ENCODE results near the gene RBM28.

RBM28 gene

DNA sequence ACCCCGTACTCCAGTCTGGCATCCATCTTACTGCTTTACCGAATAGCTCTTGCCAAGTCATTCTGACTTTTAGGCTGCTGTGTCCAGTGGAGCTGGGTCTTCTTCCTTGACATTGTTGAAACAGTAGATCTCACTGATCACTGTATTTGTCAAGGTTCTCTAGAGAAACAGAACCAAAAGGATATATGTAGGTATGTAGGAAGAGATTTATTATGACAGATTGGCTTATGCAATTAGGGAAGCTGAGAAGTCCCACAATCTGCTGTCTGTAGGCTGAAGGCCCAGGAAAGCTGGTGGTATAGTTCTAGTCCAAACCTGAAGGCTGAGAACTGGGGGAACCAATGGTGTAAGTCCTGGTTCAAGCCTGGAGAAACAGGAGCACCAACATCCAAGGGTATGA, 29.9 kb upstream of the RBM28 start:
- no peak for DNase-seq

DNA sequence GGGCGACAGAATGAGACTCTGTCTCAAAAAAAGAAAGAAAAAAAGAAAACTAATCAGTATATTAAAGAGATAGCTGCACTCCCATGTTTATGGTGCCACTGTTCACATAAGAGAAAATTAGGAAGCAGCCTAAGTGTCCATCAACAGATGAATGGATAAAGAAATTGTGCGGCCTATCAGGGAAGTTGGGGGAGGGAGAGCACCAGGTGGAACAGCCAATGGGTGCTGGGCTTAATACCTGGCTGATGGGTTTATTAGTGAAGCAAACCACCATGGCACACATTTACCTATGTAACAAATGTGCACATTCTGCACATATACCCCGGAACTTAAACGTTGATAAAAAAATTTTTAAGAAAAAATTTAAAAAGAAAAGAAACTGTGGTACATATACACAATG, 26.8 kb upstream of the RBM28 start:
- DNase-seq, result no peak

DNA sequence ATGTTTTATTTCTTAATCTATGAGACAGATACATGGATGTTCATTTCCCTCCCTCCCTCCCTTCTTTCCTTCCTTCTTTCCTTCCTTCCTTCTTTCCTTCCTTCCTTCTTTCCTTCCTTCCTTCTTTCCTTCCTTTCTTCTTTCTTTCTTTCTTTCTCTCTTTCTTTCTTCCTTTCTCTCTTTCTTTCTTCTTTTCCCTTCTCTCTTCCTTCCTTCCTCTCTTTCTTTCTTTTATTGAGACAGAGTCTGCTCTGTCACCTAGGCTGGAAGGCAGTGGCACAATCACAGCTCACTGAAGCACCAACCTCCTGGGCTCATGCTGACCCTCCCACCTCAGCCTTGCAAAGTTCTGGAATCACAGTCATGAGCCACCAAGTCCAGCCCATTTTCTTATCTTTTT, 23.3 kb upstream of the RBM28 start:
- no peak for DNase-seq

DNA sequence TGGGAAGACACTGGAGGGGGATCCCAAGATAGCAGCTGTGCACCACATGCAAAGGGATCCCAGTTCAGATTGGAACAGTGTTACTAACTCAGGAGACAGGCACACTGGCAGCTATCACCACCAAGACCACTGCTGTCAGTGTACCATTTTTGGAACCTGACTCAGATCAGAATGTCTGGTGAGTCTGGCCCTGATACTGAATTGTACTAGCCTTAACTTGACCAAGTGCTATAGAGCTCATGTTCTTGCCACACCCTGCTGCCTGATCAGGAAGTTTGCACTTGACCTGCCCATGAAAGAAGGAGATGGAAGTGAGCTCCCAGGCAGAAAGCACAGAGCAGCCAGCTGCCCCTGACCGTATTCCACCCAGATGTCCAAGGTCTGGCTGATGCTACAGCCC, 22.6 kb upstream of the RBM28 start:
- DNase-seq, result no peak

DNA sequence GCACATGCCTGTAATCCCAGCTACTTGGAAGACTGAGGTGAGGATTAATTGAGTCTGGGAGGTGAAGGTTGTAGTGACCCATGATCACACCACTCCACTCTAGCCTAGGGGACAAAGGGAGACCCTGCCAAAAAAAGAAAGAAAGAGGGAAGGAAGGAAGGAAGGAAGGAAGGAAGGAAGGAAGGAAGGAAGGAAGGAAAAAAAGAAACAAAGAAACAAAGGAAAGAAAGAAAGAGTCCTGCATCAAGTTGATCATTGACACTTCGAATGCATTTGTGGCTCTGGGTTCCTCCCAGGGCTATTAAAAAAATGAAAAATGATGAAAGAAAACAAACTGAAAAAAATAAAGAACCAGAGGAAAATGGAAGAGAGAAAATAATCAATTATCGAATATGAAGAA, 21.7 kb upstream of the RBM28 start:
- DNase-seq, result no peak

DNA sequence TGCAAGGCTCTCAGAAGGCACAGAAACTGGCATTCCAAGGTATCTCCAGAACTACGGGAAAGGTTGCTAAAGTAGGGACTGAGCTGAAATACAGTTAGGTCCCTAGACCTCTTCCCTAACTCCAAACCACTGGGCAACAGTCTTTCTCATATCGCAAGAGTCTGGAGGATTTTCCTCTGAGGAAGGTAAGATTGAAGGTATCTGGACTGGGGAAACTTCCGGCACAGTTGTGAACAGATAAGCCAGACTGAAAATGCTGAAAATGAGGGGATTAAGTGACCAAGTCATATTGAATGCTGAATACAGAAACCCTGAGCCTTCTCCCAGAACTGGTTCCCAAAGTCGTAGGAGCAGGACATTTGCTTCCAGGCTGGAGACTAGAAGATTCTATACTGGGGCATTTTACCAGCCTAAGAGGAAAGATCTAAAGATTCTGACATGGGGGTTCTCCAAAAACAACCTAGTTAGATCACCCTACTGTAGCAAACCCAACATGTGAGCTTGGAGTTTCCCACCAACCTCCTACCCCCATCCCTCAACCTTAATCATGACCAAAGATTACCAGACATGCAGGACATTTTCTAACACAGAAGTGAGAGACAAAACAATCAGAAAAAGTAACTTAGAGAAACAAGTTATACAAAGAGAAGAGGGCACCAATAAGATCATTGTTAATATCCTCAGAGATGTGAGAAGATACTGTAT, 20.6 kb upstream of the RBM28 start:
- no peak for DNase-seq

DNA sequence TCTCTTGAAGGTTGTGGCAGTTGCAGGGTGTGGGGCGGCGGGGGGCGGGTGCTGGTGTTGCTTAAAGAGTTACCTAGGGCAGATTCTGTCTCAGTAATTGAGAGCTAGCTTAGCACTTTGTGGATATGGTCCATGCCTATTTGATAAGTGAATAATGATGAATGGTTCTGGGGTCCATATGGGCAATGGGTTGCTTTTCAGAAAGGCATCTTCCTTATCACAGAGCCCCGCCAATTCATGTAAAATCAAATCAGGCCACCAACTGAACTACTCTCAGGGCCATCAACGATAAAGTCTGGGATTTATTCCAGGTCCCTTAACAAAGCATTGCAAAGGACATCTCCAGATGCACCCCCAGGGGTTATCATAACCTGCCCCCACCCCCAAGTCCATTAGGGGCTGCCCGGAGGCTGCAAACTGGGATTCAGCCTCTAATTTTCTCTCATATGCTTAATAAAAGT, 19.6 kb upstream of the RBM28 start:
- no peak for DNase-seq

DNA sequence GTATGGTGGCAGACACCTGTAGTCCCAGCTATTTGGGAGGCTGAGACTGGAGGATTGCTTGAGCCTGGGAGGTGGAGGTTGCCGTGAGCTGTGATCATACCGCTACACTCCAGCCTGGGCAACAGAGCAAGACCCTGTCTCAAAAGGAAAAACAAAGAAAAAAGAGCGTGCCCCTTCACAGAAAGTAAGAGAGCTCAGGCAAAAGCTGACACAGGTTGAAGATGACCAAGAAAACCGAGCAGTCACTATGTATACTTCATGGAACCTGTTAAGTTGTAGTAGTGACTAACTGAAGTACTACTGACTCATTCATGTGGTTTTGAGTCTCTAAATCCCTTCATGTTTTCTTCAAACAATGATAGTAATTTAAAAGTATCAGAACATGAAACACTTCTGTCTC, 19.0 kb upstream of the RBM28 start:
- peak; percentile 26 for DNase-seq

DNA sequence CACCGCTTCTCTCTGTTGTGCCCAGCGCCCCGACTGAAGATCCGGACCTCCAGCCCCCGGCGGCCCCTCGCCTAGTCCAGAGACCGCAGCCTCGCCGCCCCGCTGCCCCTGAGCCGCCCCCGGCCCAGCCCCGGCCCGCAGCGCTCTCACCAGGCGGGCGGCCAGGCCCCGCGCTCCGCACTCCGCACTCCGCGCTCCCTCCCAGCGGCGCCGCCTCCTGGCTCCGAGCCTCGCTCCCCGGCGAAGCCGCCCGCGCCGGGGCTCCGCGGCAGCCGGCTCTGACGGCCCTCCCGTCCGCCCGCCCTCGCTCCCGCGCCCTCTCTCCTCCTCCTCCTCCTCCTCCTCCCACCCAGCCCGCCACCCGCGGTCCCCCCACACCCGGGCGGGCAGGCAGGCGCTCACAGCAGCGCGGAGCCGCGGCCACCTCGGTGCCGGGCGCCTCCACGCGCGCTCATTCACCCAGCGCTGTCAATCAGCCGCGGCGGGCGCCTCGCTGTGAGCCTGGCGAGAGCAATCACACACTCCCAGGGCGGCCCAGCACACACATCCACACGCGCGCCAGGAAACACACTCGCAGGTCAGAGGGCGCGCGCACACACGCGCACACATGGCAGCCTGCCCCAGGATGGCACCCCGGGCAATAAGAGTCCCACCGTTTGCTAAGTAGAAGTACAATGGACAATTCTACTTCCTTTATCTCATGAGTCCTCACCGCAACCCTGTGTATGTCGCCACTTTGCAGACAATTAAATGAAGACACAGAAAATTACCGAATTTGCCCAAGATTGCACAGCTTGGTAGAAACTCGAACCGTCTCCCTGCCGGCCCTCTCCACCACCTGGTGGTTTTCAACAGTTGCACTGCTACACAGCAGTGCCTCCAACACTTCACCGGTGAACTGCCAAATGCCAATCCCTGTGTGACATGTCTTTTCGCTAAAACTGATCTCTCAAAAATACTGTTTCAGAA, 18.0 kb upstream of the RBM28 start, which contains the start of gene PRRT4:
Gene PRRT4 (minus strand): TSS at position 280 of the 969 bp plus-strand sequence.
- no peak for DNase-seq

DNA sequence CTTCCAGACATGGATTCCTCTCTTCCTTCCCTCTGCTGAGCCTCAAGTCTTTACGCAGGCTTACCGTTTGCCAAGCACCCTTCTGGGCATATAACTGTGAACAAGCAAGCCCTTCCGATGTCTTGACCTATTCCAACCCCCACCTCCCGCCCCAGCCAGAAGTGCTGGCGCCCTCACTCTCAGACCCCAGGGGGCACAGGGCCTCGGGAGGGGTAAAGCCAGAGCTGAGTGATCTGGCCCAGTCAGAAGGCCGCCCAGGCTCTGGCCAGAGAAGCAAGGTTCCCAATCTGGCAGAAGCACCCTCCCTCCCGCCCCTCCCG, 16.6 kb upstream of the RBM28 start:
- no peak for DNase-seq

DNA sequence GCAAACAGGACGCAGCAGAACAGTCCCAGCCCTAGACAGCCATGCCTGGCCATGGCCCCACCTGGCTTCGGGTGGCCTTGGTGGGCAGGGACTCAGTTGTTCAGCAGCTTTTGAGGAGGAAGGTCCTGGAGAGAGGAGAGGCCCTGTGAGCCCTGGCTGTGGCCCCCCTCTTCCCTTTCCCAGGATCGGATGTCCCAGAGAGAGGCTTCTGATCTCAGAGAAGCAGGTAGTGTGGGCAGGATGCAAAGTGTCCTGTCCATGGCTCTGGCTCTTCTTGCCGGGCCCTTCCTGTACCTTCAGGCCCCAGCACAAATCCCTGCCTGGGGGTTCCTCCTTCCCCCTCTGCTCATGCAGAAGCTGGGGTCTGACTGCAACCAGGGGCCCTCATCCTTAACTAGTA, 16.2 kb upstream of the RBM28 start:
- no peak for DNase-seq

DNA sequence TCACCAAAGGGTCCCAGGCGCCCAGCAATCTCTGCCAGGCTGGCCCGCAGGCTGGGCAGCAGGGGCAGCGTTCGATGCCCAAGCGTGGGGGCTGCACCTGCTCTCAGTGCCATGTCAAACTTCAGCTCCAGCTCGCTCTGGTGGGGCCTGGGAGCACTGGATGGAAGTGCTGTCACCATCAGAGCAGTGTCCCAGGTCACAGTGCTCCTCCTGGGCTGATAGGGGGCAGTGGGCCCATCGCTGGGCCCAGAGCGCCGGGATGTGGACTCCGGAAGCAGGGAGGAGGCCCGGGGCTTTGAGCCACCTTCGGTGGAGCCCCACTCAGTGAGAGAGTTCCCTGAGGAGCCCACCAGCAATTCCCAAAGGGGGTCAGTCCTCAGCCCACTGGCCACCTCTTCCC, 15.6 kb upstream of the RBM28 start:
- no peak for DNase-seq

DNA sequence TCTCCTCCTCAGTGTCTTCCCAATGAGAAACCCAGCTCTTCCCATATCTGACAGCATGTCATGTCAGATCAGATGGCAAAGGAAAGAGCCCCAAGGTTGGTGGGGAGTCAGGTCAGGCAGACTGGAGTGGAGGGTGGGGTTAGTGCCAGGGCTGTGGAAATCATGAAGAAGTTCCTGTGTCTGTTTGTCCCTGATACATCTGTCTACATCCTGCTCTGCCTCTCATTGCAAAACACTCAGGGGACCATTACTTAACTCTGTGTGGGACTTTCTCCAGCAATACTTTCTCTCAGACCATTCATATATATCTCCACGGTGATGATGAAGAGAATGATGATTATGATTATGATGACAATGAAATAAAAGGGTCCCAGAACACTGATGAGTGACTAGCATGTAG, 14.5 kb upstream of the RBM28 start:
- no peak for DNase-seq

DNA sequence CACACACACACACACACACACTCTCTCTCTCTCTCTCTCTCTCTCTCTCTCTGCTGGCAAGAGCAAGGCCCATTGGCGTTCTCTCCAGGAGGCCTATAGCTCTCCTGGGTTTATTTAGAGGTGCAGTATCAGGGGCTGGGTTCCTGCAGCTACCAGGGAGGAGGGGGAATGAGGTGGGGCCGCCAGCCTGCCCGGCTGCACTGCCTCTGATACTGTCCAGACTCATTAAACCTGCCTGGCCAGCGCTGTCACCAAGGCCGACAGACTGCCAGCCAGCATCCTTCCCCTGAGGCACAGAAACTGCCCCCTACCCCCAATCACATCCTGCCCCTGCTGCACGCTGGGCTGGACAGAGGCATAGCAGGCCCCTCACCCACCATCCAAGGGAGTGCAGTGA, 13.5 kb upstream of the RBM28 start:
- DNase-seq, result no peak

DNA sequence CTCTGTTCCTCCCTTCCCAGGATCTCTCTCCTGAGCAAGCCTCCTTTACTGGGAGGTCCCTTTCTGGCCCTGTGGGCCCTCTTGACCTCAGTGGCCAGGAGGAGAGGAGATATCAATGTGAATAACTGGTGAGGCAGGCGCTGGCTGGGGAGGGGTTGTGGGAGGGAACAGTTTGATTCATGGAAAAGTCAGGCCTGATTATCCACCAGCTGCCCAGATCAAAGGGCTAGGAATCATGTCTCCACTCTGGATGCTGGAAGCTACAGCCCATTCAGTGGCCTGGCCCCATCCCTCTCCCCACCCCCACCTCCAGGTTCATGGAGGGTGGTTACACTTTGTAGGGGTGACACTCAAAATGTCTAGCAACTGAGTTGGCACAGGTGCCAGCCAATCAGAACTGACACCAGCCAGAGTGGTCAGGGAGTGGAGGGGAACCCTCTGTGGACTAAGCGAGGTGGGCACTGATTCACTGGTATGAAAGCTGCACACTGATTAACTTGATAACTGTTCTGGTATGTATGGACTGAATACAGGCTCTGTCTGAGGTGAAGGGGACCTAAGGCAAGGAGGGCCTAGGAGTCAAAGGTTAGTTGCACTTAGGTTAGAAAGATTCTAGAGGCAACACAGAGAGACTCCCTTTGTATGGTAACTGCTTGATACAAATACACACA, 13.0 kb upstream of the RBM28 start:
- DNase-seq, result no peak

DNA sequence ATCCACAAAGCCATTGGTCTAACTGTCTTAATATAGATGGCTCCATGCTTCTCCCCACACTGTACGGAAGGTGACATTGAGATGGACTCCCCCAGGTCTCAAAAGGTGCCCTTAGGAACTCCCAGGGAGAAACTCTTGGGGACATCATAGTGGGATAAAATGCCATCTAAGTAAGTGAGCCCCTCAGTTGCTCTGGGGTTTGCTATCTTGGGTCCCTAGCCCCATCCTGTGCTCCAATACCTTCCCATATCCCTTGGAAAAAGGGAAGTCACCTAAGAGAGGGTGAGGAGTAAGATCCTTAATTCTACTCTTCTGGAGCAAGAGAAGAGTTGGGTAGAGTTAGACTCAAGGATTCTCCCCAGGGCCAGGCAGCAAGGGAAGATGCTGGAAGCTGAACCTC, 9.9 kb upstream of the RBM28 start:
- no peak for DNase-seq

DNA sequence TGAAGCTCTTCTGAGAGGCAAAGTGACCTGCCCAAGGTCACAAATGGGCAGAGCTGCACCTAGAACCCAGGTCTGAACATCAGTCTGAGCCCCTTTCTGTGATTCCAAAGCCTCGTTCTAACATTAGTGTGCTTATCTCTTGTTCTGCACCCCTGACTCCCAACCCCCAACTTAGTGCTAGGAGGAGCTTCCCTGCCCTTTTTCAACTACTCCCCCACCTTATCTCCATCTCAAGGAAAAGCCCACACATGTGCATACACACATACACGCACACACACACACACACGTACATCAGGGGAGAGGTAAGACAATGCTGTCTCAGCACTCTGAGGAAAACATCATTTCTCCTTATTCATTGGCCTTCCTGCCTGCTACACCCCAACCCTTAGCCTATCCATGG, 9.5 kb upstream of the RBM28 start:
- no peak for DNase-seq

DNA sequence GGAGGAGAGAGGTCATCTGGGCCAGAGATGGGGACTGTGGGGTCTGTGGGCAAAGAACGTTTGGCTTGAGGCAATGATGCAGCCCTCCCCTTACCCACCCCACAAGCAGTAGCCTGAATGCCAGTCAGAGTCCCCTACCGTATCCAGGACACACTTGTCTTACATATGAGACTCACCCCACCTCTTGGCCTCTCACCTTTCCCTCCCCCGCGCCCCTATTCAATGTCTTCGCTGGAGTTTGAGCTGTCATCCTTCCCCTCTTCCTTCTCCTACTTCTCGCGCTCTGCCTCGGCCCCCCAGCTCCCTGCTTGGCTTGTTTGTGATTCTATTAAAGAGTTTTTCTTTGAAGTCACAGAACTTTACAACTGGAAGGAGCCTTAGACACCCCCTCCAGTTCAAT, 8.9 kb upstream of the RBM28 start:
- DNase-seq, result no peak

DNA sequence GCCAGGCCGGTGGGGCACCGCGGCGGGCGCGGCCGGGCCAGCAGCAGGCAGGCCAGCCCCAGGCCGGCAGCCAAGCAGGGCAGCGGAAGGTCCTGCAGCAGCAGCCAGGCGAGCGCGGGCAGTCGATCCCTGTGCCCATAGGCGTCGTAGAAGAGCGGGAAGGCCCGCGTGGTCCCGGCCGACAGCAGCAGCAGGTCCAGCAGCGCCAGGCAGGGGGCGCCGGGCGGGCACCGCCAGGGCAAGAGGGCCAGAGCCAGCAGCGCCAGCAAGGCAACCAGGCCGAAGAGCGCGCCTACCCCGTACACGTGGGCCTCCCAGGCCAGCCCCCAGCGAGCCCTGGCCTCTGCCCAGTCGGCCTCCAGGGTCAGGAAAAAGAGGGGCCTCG, 8.4 kb upstream of the RBM28 start:
- DNase-seq, result peak; percentile 17

DNA sequence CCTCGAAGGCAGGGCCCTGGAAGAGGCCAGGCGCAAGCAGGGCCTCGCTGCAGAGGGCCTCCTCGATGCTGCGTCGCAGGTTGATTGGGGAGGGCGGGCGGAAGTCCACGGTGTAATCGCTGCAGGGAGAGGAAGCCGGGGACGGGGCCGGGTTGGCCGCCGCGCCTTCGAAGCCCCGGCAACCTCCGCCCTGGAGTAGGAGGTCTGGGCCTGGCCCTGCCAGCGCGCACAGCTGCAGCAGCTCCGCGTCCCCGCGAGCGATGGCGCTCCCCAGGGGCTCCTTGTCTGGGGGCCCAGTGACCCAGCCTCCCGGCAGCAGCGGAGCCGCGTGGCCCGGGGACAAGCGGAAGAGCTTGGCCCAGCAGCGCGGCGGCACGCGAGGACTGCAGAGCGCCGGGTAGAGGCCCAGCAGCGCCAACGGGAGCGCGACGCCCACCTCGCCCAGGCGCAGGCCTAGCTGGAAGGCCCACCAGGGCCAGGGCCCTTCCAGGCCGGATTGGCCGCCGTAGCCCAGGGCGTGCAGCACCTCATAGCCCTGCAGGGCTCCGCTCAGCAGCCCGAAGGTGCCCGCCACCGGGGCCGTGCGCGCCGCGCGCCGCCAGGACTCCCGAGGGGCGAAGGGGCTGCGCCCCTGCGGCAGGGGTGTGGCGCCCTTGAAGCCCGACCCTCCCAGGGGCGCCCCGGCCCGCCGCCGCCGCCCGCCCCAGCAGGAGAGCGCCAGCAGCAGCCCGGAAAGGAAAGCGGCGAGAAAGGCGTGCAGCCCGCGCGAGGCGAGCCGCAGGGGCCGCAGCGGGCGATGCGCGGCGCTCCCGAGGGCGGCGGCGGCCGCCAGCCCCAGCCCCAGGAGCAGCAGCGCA, 7.8 kb upstream of the RBM28 start:
- no peak for DNase-seq

DNA sequence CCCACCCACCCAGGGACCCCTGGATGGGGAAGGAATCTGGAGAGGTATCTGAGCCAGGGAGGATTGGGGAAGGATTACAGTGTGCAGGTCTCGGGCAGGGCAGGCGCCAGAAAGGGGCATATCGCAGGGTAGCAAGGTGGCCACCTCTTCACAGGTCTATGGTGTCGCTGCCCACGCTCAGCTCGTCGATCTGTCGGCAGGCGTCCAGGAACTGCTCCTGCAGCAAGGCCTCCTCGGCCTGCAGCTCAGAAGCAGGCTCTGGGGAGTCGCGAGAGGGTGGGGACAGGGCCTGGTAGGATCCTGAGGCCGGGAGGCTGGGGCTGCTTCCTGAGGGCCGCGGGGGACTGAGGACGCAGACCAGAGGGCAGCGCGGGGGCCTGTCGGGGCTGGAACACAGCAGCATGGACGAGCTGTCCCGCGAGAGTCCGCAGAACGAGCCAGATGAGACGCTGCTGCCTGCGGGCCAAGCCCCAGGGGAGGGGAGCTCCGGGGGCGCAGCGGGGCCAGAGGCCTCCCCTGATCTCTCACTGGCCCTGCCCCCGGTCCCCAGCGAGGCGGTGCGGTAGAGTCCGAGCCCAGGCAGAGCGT, 7.1 kb upstream of the RBM28 start:
- no peak for DNase-seq

DNA sequence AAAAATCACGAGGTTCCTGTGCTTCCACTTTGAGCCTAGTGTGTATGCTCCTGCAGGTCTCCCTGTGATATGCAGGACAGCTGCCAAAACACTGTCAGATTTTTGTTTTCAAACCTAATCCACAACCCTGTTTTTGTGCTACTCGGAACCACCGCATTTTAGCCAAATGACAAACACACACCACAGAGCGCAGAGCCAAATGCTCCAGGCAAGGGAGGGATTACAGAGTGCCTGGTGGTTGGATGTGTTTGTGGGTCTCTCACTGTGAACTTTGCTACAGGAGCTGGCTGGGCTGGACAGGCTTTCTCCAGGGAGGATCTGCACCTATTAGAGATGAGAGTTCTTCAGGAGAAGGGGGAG, 5.7 kb upstream of the RBM28 start:
- DNase-seq, result no peak
